ENCODE data around the gene PITPNM1.

Gene PITPNM1

DNA sequence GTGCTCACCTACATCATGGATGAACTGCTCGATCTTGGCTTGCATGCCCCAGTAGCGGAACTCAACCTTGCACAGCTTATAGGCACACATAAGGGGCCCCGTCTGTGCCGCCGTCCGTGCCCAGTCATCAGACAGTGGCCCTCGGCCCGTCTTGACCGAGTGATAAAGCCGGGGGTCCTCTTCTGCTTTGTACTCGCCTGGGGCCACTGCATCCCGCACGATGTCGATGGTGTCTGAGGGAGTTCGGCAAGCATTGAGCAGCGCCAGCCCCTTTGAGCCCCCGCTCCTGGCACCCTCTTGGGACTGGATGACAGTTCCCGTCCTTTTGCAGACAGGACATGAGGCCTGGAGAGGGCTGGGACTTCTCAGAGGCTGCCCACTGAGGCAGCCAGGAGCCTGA lies 3.3 kb downstream of the PITPNM1 start:
- WGBS: 95% methylated on average over 18 of the region's 18 CpGs
- peaks cover 11% of the 10 kb centered on the region for H3K27me3 ChIP-seq (ENCODE audit: insufficient read depth, low read length)
- no peaks in the 10 kb centered on the region for H3K9me3 ChIP-seq (ENCODE audit: insufficient read depth, low read depth, low read length)
- H3K9ac ChIP-seq (ENCODE audit: low read depth, low read length): no peak overlapping the region
- no peak overlapping the region for H3K4me3 ChIP-seq (ENCODE audit: low read length)
- no peak overlapping the region for H3K27ac ChIP-seq (ENCODE audit: low read depth, low read length)
- H3K36me3 ChIP-seq (ENCODE audit: insufficient read depth, low read length): peaks cover 12% of the 10 kb centered on the region
- H3K4me1 ChIP-seq (ENCODE audit: insufficient read depth, low read length): peaks cover 6% of the 10 kb centered on the region; the same call in 1 of the 2 replicates

DNA sequence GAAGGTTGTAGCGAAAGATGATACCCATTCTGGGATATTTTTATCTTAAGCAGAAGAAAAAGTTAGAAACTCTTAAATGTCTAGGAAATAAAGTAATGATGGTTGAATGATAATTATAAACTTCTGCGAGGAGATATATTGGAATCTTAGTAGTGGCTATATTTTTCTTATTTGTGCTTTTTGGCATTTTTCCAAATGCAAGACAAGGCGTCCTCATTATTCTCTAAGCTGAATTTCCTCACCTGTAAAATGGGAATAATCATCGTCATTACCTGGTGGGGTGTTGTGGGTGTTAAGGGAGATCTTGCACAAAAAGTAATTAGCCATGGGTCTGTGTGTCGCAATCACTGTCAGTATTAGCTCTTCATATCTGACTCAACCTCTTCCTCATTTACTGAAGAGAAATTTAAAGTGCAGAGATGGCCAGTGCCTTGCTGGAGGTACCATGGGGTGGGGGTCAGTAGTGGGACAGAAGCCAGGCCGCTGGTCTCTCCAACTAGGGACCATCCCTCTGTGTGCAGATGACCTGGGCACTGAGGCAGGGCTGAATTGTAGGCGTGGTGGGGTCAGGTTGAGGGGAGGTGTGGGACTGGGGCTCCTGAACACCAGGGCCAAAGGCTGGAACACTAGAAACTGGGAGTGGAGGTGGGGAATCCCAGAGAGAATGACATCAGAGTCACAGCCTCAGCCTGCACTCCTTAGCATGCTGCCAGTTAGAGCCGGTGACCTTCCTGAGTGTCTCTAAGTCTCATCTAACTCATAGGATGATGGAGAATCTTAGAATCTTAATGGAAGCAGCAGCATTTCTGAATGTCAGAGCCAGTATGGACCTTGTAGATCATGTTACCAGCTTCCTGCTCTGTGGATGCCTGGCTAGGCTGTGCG lies 4.1 kb downstream of the PITPNM1 start:
- Histone ChIP-seq H3K9ac (ENCODE audit: low read depth, low read length) (no peak overlapping the region), H3K36me3 (ENCODE audit: insufficient read depth, low read length) (peaks cover 13% of the 10 kb centered on the region), H3K27ac (ENCODE audit: low read depth, low read length) (no peak overlapping the region), H3K4me1 (ENCODE audit: insufficient read depth, low read length) (peaks cover 6% of the 10 kb centered on the region; the same call in 1 of the 2 replicates), H3K4me3 (ENCODE audit: low read length) (no peak overlapping the region), H3K9me3 (ENCODE audit: insufficient read depth, low read depth, low read length) (no peaks in the 10 kb centered on the region), H3K27me3 (ENCODE audit: insufficient read depth, low read length) (peaks cover 11% of the 10 kb centered on the region)
- 92% methylated on average over 8 of the region's 9 CpGs for WGBS

DNA sequence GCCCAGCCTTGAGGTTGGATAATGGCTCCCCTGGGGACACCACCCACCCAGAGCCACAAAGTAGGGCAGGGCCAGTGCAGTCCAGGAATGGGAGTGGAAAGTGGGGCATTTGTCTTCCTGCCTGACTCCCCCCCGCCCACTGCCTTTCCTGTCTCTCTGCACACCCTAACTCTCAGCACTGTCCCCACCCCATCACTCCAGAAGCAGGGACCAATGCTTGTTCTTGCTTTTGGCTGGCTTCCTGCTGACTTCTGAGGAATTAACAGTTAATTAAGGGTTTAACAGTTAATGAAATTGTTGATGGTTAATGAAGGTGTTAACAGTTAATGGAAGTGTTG lies 4.7 kb downstream of the PITPNM1 start:
- no peak overlapping the region for H3K27ac ChIP-seq (ENCODE audit: low read depth, low read length)
- H3K36me3 ChIP-seq (ENCODE audit: insufficient read depth, low read length): peaks cover 16% of the 10 kb centered on the region
- WGBS: 92% methylated on average over 1 of the region's 1 CpG
- no peak overlapping the region for H3K9ac ChIP-seq (ENCODE audit: low read depth, low read length)
- no peaks in the 10 kb centered on the region for H3K9me3 ChIP-seq (ENCODE audit: insufficient read depth, low read depth, low read length)
- no peak overlapping the region for H3K4me3 ChIP-seq (ENCODE audit: low read length)
- peaks cover 11% of the 10 kb centered on the region for H3K27me3 ChIP-seq (ENCODE audit: insufficient read depth, low read length)
- peaks cover 1% of the 10 kb centered on the region; the same call in 1 of the 2 replicates for H3K4me1 ChIP-seq (ENCODE audit: insufficient read depth, low read length)

DNA sequence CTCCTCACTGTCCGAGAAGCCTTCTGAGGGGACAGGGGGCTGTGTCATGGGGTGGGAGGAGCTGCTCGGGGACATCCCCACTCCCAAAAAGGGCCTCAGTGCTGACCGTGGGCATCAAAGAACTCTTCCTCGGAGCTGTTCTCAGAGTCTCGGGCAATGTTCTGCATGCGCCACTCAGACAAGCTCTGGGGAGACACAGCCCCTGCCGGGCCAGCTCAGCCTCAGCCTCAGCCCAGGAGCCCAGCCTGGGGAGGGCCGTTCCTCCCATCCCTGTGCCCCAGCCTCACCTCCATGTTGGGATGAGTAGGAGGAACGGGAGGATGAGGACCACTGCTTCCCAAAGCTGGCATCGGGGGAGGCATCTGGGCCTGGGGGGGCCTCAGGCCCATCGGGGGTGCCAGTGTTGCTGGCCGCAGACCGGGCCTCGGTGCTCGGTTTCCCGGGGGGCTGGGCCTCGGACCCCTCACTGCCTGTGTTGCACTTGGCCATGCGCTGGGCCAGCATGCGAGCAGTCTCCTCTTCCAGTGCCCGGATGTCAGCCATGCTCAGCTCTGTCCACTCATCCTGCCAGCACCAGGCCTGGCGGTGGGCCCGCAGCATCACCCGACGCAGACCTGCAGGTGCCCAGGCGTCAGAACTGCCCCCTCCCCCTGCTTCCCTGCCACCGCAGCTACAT lies 5.2 kb downstream of the PITPNM1 start:
- H3K27me3 ChIP-seq (ENCODE audit: insufficient read depth, low read length): peaks cover 11% of the 10 kb centered on the region
- no peaks in the 10 kb centered on the region for H3K4me1 ChIP-seq (ENCODE audit: insufficient read depth, low read length)
- H3K27ac ChIP-seq (ENCODE audit: low read depth, low read length): no peak overlapping the region
- 93% methylated on average over 26 of the region's 26 CpGs for WGBS
- H3K9ac ChIP-seq (ENCODE audit: low read depth, low read length): no peak overlapping the region
- H3K9me3 ChIP-seq (ENCODE audit: insufficient read depth, low read depth, low read length): no peaks in the 10 kb centered on the region
- H3K4me3 ChIP-seq (ENCODE audit: low read length): no peak overlapping the region
- peaks cover 16% of the 10 kb centered on the region for H3K36me3 ChIP-seq (ENCODE audit: insufficient read depth, low read length)

DNA sequence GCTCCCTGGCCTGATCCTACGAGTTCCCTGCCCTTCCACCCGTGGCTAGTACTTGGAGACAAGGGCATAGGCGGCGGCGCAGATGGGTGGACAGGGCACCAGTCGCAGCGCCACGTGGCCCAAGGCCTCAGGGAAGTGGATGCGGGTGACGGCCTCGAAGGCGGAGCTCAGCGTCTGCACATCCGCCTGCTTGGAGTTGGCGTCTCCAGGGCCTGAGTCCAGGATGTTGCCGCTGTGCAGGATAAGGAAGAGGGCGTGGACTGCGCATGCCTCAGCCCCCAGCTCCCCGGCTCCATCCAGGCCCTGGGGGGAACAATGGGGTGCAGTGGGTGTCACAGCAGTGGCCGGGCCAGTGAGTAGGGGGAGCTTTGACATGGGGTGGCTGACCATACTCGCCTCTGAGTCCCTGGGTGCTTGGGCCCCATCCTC lies 6.6 kb downstream of the PITPNM1 start:
- peaks cover 7% of the 10 kb centered on the region for H3K27me3 ChIP-seq (ENCODE audit: insufficient read depth, low read length)
- H3K36me3 ChIP-seq (ENCODE audit: insufficient read depth, low read length): peaks cover 16% of the 10 kb centered on the region
- H3K9ac ChIP-seq (ENCODE audit: low read depth, low read length): no peak overlapping the region
- H3K4me3 ChIP-seq (ENCODE audit: low read length): no peak overlapping the region
- no peaks in the 10 kb centered on the region for H3K9me3 ChIP-seq (ENCODE audit: insufficient read depth, low read depth, low read length)
- WGBS: 91% methylated on average over 21 of the region's 21 CpGs
- no peaks in the 10 kb centered on the region for H3K4me1 ChIP-seq (ENCODE audit: insufficient read depth, low read length)
- H3K27ac ChIP-seq (ENCODE audit: low read depth, low read length): no peak overlapping the region

DNA sequence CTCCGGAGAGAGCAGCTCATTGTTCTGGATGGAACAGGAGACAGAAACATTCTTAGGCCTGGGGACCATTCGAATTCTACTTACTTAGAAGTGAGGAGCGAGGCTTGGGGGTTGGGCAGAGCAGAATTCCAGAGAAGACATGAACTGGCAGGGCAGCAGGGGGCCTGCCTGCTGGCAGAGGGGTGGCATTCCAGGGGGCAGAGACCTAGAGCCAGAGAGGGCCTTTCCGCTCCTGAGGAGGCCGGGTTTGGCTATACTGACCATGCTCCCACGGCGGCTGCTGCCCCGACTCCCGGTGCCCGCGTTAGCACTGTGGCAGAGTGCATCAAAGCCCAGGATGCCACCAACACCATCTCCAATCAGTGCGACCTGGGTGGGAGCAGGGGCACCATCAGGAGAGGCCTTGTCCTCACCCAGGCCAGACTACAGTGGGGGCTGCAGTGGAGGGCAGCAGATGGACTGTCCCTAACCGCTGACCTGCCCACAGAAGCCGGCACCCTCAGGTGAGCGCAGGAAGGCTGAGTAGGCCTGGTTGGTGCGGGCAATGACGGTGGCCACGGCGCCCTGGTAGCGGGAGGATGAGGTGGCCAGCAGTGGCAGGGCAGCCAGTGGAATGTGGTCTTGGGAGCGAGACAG lies 7.4 kb downstream of the PITPNM1 start:
- Histone ChIP-seq H3K9ac (ENCODE audit: low read depth, low read length) (no peak overlapping the region), H3K4me1 (ENCODE audit: insufficient read depth, low read length) (no peaks in the 10 kb centered on the region), H3K36me3 (ENCODE audit: insufficient read depth, low read length) (peaks cover 17% of the 10 kb centered on the region), H3K27ac (ENCODE audit: low read depth, low read length) (no peak overlapping the region), H3K9me3 (ENCODE audit: insufficient read depth, low read depth, low read length) (no peaks in the 10 kb centered on the region), H3K27me3 (ENCODE audit: insufficient read depth, low read length) (no peaks in the 10 kb centered on the region), H3K4me3 (ENCODE audit: low read length) (no peak overlapping the region)
- 94% methylated on average over 21 of the region's 21 CpGs for WGBS

DNA sequence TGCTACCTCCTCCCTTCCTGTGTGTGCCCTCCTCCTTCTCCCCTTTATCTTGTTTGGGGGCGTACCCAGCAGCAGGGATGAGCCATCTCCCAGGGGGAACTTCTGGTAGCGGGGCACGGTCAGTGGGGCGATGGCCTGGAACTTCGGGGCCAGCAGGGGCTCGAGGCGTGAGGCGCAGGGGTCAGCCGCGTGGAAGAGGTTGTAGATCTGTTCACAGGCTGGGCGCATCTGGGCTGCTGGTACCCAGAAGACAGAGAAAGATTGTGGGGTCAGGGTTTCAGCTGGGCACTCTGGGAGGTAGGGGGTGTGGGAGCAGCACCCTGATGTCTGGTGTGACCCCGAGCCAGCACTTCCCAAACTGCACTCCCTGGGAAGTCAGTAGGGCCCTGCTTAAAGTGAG lies 9.1 kb downstream of the PITPNM1 start:
- Histone ChIP-seq H3K36me3 (ENCODE audit: insufficient read depth, low read length) (peaks cover 25% of the 10 kb centered on the region), H3K27me3 (ENCODE audit: insufficient read depth, low read length) (no peaks in the 10 kb centered on the region), H3K27ac (ENCODE audit: low read depth, low read length) (no peak overlapping the region), H3K9me3 (ENCODE audit: insufficient read depth, low read depth, low read length) (no peaks in the 10 kb centered on the region), H3K4me3 (ENCODE audit: low read length) (no peak overlapping the region), H3K4me1 (ENCODE audit: insufficient read depth, low read length) (no peaks in the 10 kb centered on the region), H3K9ac (ENCODE audit: low read depth, low read length) (no peak overlapping the region)
- 95% methylated on average over 12 of the region's 12 CpGs for WGBS

DNA sequence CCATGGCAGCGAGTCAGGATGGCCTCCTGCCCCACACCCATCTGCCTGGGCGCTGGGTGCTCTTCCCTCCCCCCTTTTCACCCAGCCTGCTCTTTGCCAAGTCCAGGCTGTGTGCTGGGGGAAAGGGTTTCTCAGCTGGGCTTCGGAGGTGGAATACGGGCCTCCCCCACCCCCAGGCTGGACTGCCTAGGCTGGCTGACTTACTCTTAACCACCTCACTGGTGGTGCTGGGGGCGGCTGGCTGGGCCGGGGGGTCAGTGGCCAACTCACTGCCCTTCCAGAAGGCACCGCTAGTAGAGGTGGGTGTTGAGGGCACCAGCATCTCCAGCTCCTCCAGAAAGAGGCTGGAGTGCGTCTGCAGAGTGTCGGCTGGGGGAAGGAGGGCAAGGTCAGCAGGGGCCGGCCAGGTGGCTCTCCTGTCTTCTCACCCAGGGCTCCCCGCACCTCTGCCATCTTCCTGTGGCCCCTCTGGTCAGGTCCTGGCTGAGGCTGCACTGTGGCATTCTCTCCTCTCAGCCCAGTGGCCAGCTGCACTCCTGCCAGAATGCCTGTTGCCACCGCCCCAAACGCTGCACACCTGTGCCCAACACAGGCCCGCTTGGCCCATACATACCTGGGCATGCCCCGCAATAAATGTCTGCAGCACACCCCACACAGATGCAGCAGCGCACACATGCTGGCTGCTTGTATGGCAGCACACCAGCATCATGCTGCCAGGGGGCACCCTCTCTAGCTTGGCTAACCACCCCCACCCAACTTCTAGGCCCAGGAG lies 9.7 kb downstream of the PITPNM1 start:
- Histone ChIP-seq H3K27ac (ENCODE audit: low read depth, low read length) (no peak overlapping the region), H3K9me3 (ENCODE audit: insufficient read depth, low read depth, low read length) (no peaks in the 10 kb centered on the region), H3K27me3 (ENCODE audit: insufficient read depth, low read length) (no peaks in the 10 kb centered on the region), H3K36me3 (ENCODE audit: insufficient read depth, low read length) (peaks cover 27% of the 10 kb centered on the region), H3K9ac (ENCODE audit: low read depth, low read length) (no peak overlapping the region), H3K4me3 (ENCODE audit: low read length) (no peak overlapping the region), H3K4me1 (ENCODE audit: insufficient read depth, low read length) (no peaks in the 10 kb centered on the region)
- WGBS: 94% methylated on average over 15 of the region's 16 CpGs

DNA sequence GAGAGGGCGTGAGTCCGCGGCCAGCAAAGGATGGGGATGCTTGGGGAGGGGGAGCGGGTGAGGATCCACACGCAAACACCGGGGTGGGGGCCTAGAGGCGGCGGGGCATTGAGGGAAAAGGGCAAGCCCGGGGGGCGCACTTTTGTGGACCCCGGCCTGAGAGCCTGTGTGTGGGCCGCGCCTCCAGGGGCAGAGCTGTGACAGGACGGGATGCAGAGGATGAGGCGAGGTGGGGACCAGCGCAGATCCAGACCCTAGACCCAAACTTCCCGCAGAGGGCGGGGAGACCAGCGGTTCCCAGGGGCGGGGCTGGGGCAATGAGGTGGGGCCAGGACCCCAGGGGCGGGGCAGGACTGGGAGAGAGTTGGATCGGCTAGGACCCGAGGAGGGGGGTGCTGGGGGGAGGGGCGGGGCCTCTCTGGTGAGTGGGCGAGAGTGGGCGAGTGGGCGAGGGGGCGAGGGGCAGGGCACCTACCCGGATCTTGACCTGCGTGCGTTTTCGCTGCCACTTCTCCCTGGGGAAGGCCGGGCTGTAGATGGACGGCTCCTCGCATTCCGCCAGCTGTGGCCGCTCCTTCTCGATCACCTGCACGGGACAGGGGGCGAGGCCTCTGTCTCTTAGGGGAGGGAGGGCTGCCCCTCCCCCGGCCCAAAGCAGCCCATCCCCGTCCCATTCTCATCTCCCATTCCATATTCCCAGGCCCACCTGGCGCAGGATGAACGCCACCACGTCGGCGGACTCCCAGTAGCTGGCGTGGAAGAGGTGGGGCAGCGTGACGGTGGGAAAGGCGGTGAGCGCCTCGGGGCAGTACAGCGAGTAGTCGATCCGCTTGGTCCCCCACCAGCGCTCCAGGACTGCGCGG lies 10.6 kb downstream of the PITPNM1 start:
- peaks cover 34% of the 10 kb centered on the region for H3K36me3 ChIP-seq (ENCODE audit: insufficient read depth, low read length)
- WGBS: 91% methylated on average over 58 of the region's 59 CpGs
- H3K9ac ChIP-seq (ENCODE audit: low read depth, low read length): no peak overlapping the region

More for the DNA sequence above, 10.6 kb downstream of the PITPNM1 start:
- Histone ChIP-seq H3K27ac (ENCODE audit: low read depth, low read length) (no peak overlapping the region), H3K4me3 (ENCODE audit: low read length) (no peak overlapping the region), H3K9me3 (ENCODE audit: insufficient read depth, low read depth, low read length) (no peaks in the 10 kb centered on the region), H3K4me1 (ENCODE audit: insufficient read depth, low read length) (no peaks in the 10 kb centered on the region), H3K27me3 (ENCODE audit: insufficient read depth, low read length) (no peaks in the 10 kb centered on the region)

Measured in HUES64 (cell line).